DMS114 treated with DMSO at 0.1 percent for 48 hours (cell line): ENCODE data around the gene POLR3H.

Source experiments
- DNase-seq: peaks from one replicate; lab custom pipeline; 2025; ENCODE audit not compliant: unreplicated experiment; lab: John Stamatoyannopoulos, UW

Gene POLR3H

GRCh38 chr22:41517172-41518047, 26.9 kb downstream of the POLR3H start:
- peak; percentile 28 for DNase-seq

- no peak for DNase-seq
Measured at GRCh38 chr22:41516462-41516861, 27.8 kb downstream of the POLR3H start.

- DNase-seq: no peak
Measured at GRCh38 chr22:41513391-41513790, 30.9 kb downstream of the POLR3H start.

GRCh38 chr22:41512421-41513194, 31.7 kb downstream of the POLR3H start:
- no peak for DNase-seq

GRCh38 chr22:41511521-41511968, 32.7 kb downstream of the POLR3H start:
- DNase-seq: no peak

GRCh38 chr22:41508770-41509170, 35.5 kb downstream of the POLR3H start:
- no peak for DNase-seq

GRCh38 chr22:41507330-41508063, 36.8 kb downstream of the POLR3H start:
- DNase-seq: no peak

- no peak for DNase-seq
Measured at GRCh38 chr22:41505511-41506220, 38.6 kb downstream of the POLR3H start.

GRCh38 chr22:41504816-41505215, 39.5 kb downstream of the POLR3H start:
- DNase-seq: no peak

GRCh38 chr22:41504397-41504796, 39.9 kb downstream of the POLR3H start:
- no peak for DNase-seq

- peak; percentile 14 for DNase-seq
Measured at GRCh38 chr22:41501209-41501608, 43.1 kb downstream of the POLR3H start.

GRCh38 chr22:41500303-41500702, 44.0 kb downstream of the POLR3H start:
- DNase-seq: no peak

- no peak for DNase-seq
Measured at GRCh38 chr22:41499624-41500280, 44.5 kb downstream of the POLR3H start.

GRCh38 chr22:41498303-41498835, 45.9 kb downstream of the POLR3H start:
- DNase-seq: no peak

- DNase-seq: no peak
Measured at GRCh38 chr22:41491374-41492100, 52.7 kb downstream of the POLR3H start.

GRCh38 chr22:41488596-41489385, 55.5 kb downstream of the POLR3H start:
- DNase-seq: no peak

- no peak for DNase-seq
Measured at GRCh38 chr22:41488076-41488475, 56.2 kb downstream of the POLR3H start.
